ENCODE measurements around the gene TMUB2. TPM values are rescaled to one million over a fixed set of nuclear protein-coding genes. Genes with fewer than 3 reads are reported as not detected.
"Not testable (repeated sequence)": the region's sequence is repeated elsewhere in the genome, so short reads cannot be mapped to it uniquely, and the experiment has no call there.

TMUB2 gene
- 18.2 TPM for total RNA-seq

- peak; percentile 97 for ATAC-seq
Observed at GRCh38 chr17:44186307-44187130, at the start of gene TMUB2. Gene TMUB2, plus strand, starts transcription at chr17:44186972. Its CDS starts 737 bp downstream, at chr17:44187709.

- ATAC-seq = peak; percentile 91
Observed at GRCh38 chr17:44137891-44138709, 48.7 kb upstream of the TMUB2 start.

- not testable (repeated sequence) for ATAC-seq
Observed at GRCh38 chr17:44143921-44144320, 42.9 kb upstream of the TMUB2 start.

GRCh38 chr17:44144966-44145739, 41.6 kb upstream of the TMUB2 start:
- peak; percentile 31 for ATAC-seq

- ATAC-seq = no peak
Observed at GRCh38 chr17:44146375-44147346, 40.1 kb upstream of the TMUB2 start.

- ATAC-seq = no peak
Observed at GRCh38 chr17:44147812-44148211, 39.0 kb upstream of the TMUB2 start.

GRCh38 chr17:44149066-44149465, 37.7 kb upstream of the TMUB2 start:
- ATAC-seq = not testable (repeated sequence)

GRCh38 chr17:44149750-44150329, 36.9 kb upstream of the TMUB2 start:
- no peak for ATAC-seq

GRCh38 chr17:44152875-44153274, 33.9 kb upstream of the TMUB2 start:
- peak; percentile 84 for ATAC-seq

- no peak for ATAC-seq
Observed at GRCh38 chr17:44155488-44155887, 31.3 kb upstream of the TMUB2 start.

GRCh38 chr17:44159519-44160210, 27.1 kb upstream of the TMUB2 start:
- no peak for ATAC-seq

GRCh38 chr17:44164476-44164875, 22.3 kb upstream of the TMUB2 start:
- no peak for ATAC-seq

GRCh38 chr17:44167181-44167861, 19.5 kb upstream of the TMUB2 start:
- no peak for ATAC-seq

GRCh38 chr17:44170135-44170498, 16.7 kb upstream of the TMUB2 start:
- peak; percentile 7 for ATAC-seq

GRCh38 chr17:44170499-44171201, 16.1 kb upstream of the TMUB2 start, which contains the start of gene ASB16:
Gene ASB16, plus strand, starts transcription at chr17:44170704. Its CDS starts 86 bp downstream, at chr17:44170790.
- ATAC-seq = no peak

- ATAC-seq = no peak
Observed at GRCh38 chr17:44171931-44172455, 14.8 kb upstream of the TMUB2 start.

GRCh38 chr17:44174427-44174826, 12.3 kb upstream of the TMUB2 start:
- ATAC-seq = no peak

- ATAC-seq = peak; percentile 4
Observed at GRCh38 chr17:44176257-44176656, 10.5 kb upstream of the TMUB2 start.

All from esophagus mucosa (tissue), 1 donor.